Measurements from ENCODE around the gene ARIH1.

The ARIH1 gene

DNA sequence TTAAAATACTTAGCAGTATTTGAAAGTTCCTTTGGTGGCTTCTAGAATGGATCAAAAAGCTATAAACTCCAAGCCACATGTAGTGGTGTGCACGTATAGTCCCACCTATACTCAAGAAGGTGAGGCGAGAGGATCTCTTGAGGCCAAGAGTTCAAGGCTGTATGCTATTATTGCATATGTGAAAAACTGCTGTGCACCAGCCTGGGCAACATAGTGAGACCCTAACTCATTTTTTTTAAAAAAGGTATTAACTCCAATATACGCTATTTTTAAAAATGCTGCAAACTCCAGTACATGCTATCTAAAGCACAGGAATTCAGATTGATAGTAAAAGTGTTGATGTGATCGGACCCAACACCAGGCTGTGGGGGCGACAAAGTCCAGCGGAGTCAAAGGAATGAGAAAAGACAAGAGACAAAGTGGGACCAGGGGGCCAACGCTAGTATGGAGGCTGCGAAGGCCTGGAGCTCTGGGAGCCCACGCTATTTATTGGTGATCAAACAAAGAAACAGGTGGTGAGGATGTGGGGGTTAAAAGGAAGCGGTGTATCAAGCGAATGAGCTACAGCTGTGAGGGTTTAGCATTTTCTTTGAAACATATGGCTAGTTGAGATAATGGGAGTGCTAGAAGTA lies 66.6 kb downstream of the ARIH1 start:
- no peak for DNase-seq (ENCODE audit: low read depth)

DNA sequence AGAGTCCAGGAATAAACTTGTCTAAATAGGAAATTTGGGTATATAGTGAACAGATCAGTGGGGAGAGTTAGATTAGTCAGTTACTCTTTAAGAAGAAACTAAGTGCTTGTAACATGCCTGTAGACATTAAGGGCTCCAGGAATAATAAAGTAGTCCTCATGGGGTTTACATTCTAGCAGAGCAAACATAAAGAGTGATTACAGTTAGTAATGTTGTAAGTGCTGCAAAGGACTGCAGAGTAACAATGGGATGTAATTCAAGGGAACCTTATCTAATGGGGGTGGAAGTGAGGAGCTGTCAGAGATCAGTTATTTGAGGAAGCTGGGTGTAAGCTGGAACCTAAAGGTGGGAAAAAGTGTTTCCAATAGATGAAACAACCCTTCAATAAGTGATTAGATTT lies 67.5 kb downstream of the ARIH1 start:
- DNase-seq (ENCODE audit: low read depth), result no peak

- DNase-seq (ENCODE audit: low read depth), result no peak
Observed at GRCh38 chr15:72545156-72545555, 71.0 kb downstream of the ARIH1 start.

DNA sequence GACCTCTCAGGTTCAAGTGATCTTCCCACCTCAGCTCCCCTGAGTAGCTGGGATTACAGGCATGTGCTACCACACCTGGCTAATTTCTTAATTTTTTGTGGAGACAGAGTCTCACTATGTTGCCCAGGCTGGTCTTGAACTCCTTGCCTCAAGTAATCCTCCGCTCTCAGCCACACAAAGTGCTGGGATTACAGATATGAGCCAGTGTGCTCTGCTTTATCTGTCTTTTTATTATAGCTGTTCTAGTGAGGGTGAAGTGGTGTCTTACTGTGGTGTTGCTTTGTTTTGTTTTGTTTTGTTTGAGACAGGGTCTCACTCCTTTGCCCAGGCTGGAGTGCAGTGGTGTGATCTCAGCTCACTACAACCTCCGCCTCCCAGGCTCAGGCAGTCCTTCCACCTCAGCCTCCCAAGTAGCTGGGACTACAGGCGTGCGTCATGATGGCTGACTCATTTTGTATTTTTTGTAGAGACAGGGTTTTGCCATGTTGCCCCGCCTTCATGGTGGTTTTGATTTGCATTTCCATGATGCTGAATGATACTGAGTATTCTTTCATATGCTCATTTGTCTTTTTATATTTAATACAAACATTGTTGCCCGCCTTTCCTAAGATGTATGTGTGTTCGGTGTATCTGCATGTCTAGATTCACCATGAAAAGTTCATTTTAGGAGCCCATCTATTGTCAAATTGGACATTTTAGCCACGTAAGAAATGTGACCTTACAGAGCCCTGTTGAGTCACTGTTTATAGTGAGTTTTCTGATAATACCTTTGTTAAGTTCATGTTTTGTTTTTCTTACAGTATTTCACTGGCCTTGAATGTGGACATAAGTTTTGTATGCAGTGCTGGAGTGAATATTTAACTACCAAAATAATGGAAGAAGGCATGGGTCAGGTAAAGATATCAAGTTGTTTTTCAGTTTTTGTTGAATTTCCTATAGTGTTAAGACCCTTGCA lies 80.6 kb downstream of the ARIH1 start:
- no peak for DNase-seq (ENCODE audit: low read depth)

GRCh38 chr15:72559781-72560180 lies 85.7 kb downstream of the ARIH1 start:
- no peak for DNase-seq (ENCODE audit: low read depth)

GRCh38 chr15:72560458-72560857 lies 86.3 kb downstream of the ARIH1 start:
- no peak for DNase-seq (ENCODE audit: low read depth)

DNA sequence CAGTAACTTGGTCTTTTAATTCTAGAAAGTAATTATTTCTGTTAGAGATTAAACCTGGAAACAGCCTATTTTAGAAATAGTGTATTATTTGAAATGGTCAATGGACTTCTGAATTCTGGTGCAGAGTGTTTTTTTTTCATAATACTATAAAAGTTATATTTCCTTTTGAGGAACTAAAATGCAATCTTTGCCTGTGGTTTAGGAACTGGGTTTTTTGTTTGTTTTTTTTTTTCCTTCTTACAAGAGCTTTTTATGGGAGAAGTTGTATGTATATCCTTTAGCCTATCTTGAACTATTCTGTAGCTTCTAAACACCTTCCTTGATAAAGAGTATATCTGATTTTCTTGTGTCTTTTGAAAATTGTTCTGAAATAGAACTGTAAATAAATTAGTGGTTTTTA lies 88.3 kb downstream of the ARIH1 start:
- DNase-seq (ENCODE audit: low read depth), result no peak

DNA sequence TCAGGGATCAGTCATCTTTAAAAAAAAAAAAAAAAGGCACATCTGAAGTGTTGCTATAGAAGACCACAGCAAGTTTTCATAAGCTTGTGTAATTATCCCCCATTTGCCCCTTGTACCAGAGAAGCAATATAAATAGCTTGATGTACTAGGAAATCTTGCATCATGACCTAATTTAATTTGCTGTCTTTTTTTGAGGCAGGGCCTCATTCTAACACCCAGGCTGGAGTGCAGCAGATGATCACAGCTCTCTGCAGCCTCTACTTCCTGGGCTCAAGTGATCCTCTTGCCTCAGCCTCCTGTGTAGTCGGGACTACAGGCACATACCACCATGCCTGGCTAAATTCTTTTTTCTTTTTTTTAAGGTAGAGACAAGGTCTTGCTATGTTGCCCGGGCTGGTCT lies 88.7 kb downstream of the ARIH1 start:
- DNase-seq (ENCODE audit: low read depth), result no peak

GRCh38 chr15:72564091-72564490 lies 90.0 kb downstream of the ARIH1 start:
- DNase-seq (ENCODE audit: low read depth), result no peak

GRCh38 chr15:72566973-72567372 lies 92.8 kb downstream of the ARIH1 start:
- DNase-seq (ENCODE audit: low read depth), result no peak

GRCh38 chr15:72570059-72570458 lies 95.9 kb downstream of the ARIH1 start:
- DNase-seq (ENCODE audit: low read depth), result no peak

- no peak for DNase-seq (ENCODE audit: low read depth)
Observed at GRCh38 chr15:72579814-72580213, 105.7 kb downstream of the ARIH1 start.

DNA sequence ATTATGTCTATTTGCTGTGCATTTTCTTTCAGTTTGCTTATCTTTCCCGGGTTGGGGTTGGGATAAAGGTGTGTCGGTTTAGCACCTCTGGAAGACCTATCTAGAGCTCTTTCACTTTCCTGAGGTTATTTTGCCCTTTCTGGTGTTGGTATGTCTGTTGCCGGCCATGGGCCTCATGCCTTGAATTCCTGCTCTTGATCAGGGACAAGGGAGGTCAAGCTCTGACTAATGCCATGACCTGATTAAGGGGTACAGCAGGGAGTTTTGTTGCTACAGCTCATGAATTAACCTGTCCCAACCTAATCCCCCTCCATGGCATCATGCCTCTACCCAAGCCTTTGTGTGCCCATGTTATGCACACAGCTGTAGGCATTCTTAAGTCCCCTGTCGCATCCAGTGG lies 109.9 kb downstream of the ARIH1 start:
- no peak for DNase-seq (ENCODE audit: low read depth)

DNA sequence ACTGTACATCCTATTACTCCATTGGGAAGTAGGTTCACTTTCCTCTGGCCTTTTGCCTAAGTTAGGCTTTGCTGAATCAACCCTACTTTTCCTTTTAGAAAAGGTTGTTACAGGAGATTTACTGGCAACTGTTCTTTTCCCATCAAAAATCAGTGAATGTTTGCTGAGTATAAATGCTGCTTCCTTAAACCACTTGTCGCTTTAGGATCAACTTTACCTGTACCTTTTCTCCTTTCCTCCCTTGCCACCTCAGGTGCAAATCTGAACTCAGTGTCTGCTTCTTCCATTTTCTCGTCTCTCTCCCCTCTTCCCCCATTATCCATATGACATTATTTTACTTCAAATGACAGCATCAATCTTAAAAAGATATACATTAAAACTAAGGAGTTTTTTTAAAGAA lies 110.9 kb downstream of the ARIH1 start:
- no peak for DNase-seq (ENCODE audit: low read depth)

DNA sequence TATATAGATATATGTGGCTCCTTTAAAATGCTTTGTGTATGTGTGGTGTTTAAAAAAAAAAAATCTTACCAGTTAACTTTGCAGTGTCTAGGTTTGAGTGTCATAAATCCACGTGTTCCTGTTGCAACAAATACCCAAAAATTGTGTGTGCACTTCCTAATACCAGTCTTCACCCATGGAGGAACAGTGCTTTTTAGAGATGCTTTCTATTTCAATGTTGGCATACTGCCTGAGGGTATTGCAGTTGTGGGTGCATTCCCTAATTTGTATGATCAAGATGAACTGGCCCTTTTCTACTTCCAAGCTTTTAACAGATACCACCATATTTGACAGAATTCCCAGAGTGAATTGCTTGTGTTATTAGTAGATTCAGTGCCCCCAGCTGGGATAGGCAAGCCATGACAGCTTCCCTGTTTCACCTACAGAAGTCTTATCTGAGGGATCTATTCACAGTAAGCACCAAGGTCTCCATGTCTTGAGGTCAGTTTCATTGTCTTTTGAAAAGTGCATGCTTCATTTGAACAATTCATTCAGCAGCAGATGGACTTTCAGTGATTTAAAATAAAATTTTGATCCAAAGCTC lies 111.4 kb downstream of the ARIH1 start:
- no peak for DNase-seq (ENCODE audit: low read depth)

DNA sequence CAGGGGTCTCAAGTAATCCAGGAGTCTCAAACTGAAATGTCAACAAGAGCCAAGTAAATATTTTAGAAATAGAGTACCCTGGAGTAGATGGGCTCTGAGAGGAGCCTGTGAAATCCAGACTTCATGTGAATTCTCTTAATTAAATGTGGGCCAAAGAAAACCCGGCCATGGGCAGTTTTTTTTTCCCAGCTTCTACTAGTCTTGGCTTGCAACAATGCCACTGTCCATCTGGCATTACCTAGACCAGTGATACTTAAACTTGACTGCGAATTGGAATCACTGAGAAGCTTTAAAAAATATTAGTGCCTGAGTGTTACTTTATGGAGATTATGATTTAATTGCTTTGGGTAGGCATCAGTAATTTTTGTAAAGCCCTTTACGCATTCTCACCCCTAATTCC lies 114.0 kb downstream of the ARIH1 start:
- DNase-seq (ENCODE audit: low read depth), result no peak

- DNase-seq (ENCODE audit: low read depth), result no peak
Observed at GRCh38 chr15:72590427-72590826, 116.3 kb downstream of the ARIH1 start.

DNA sequence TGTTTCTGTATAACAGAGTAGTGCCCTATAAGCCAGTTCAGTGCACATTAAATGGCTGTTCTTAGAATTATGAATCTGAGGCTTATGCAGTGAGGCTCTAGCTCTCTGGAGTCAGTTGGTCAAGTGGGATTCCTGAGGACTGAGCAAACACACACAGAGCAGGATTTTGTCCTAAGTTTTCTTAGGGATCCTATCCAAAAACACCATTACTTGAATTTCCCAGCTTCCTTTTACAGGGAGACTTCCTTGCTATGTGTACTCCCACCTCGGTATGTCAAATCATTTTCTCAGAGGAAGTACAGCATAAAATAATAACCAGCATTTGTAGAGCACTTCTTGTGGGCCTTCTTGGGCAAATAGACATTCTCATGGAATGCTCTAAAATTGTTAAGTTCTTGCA lies 117.2 kb downstream of the ARIH1 start:
- no peak for DNase-seq (ENCODE audit: low read depth)

- DNase-seq (ENCODE audit: low read depth), result no peak
Observed at GRCh38 chr15:72592097-72592496, 118.0 kb downstream of the ARIH1 start.

GRCh38 chr15:72592676-72593075 lies 118.5 kb downstream of the ARIH1 start:
- no peak for DNase-seq (ENCODE audit: low read depth)

- no peak for DNase-seq (ENCODE audit: low read depth)
Observed at GRCh38 chr15:72593838-72594237, 119.7 kb downstream of the ARIH1 start.

DNA sequence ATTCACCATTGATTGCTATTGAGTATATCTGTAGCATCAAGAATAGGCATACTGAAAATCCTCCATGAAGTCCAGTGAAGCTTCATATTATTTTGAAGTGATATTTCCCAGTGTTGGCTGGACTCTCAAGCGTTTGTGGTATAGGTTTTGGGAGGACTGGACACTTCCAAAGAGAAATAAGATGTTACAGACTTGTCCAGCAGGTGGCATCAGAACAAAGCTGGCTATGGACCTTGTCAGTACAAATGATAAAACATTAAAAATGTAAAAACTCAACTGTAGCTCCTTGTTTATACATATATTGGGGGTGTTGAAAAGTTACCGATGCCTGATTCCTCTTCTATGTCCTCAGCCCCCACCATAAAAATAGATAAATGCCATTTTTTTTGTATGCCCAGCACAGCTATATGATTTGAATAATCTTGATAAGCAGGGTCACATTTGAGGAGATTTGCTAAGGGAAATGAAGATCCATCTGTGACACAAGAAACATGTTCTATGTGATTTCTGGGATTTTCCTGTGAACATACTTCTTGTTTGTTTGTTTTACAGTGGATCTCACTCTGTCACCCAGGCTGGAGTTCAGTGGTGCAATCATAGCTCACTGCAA lies 125.8 kb downstream of the ARIH1 start:
- DNase-seq (ENCODE audit: low read depth), result no peak

DNA sequence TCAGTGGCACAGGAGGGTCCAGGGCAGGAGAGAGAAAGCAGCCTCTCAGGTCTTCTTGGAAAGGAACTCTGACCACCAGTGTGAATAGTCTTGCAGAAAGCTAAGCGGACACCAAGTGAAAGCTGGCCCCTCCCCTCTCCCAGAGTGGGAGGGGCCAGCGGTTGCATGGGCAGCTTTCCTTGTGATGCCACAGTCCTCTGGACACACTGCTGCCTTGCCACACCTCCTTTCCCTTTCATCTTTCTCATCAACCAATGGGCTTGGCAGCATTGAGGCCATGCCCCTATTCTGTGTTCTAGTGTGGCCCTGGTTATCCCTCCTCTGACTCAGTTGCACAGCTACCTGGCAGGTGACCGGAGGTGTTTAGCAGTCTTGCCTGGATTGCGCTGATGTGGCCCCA lies 130.7 kb downstream of the ARIH1 start:
- no peak for DNase-seq (ENCODE audit: low read depth)

All from stimulated activated CD8-positive, alpha-beta memory T cell treated with anti-CD3 and anti-CD28 coated beads, Interleukin-15, amount 100 ng/mL, for 1 hour (primary cell).